NCI-H2107 treated with DMSO at 0.1 percent for 48 hours (cell line): Measurements from ENCODE around the gene CDCP2.
A peak's percentile ranks its signal among the peaks of the same experiment; 100 is the strongest.
"Not testable (repeated sequence)": the region's sequence is repeated elsewhere in the genome, so short reads cannot be mapped to it uniquely, and the experiment has no call there.

ENCODE experiments used
- DNase-seq: peaks from one replicate; lab custom pipeline; 2025; ENCODE audit not compliant: unreplicated experiment; lab: John Stamatoyannopoulos, UW

Gene CDCP2

GRCh38 chr1:54168206-54168965, 15.6 kb upstream of the CDCP2 start:
- DNase-seq = no peak

- DNase-seq = no peak
Measured at GRCh38 chr1:54167422-54168139, 14.8 kb upstream of the CDCP2 start.

- DNase-seq = not testable (repeated sequence)
Measured at GRCh38 chr1:54166357-54166756, 13.6 kb upstream of the CDCP2 start.

- no peak for DNase-seq
Measured at GRCh38 chr1:54165146-54165545, 12.3 kb upstream of the CDCP2 start.

- DNase-seq = no peak
Measured at GRCh38 chr1:54163573-54163972, 10.8 kb upstream of the CDCP2 start.

- no peak for DNase-seq
Measured at GRCh38 chr1:54163051-54163450, 10.3 kb upstream of the CDCP2 start.

- DNase-seq = no peak
Measured at GRCh38 chr1:54161495-54162168, 8.8 kb upstream of the CDCP2 start.

- no peak for DNase-seq
Measured at GRCh38 chr1:54160351-54160750, 7.6 kb upstream of the CDCP2 start.

- DNase-seq = no peak
Measured at GRCh38 chr1:54159733-54160316, 7.0 kb upstream of the CDCP2 start.

GRCh38 chr1:54158071-54158470, 5.3 kb upstream of the CDCP2 start:
- peak; percentile 76 for DNase-seq

- DNase-seq = no peak
Measured at GRCh38 chr1:54157401-54157800, 4.6 kb upstream of the CDCP2 start.

GRCh38 chr1:54156986-54157385, 4.2 kb upstream of the CDCP2 start:
- DNase-seq = no peak

GRCh38 chr1:54156201-54156600, 3.4 kb upstream of the CDCP2 start:
- no peak for DNase-seq

- peak; percentile 58 for DNase-seq
Measured at GRCh38 chr1:54153535-54154439, 987 bp upstream of the CDCP2 start.

GRCh38 chr1:54151013-54151412, 1.8 kb downstream of the CDCP2 start:
- no peak for DNase-seq

GRCh38 chr1:54149734-54150133, 3.1 kb downstream of the CDCP2 start:
- no peak for DNase-seq

GRCh38 chr1:54144366-54144765, 8.4 kb downstream of the CDCP2 start:
- no peak for DNase-seq

- no peak for DNase-seq
Measured at GRCh38 chr1:54142146-54142900, 10.5 kb downstream of the CDCP2 start.

- no peak for DNase-seq
Measured at GRCh38 chr1:54139711-54140110, 13.1 kb downstream of the CDCP2 start.

- no peak for DNase-seq
Measured at GRCh38 chr1:54138994-54139393, 13.8 kb downstream of the CDCP2 start.
